Neuronal stem cell (in vitro differentiated cells): ENCODE results near the gene GRIK4.

Experiments used
- DNase-seq: peaks from one replicate; pipeline ENCODE4 v3.0.0-alpha.2; 2013; ENCODE audit warnings: low spot score
- H2AFZ ChIP-seq: one replicate; pipeline ENCODE4 v1.6.1; 2013; ENCODE audit warnings: mild to moderate bottlenecking, low read length, inconsistent platforms
- H2AK5ac ChIP-seq: 2 replicates; pipeline ENCODE4 v1.6.1; 2013; ENCODE audit warnings: low read depth, mild to moderate bottlenecking, inconsistent platforms, low read length, moderate library complexity, mixed read lengths
- H2BK120ac ChIP-seq: 2 replicates; pipeline ENCODE4 v1.6.1; 2013; ENCODE audit warnings: low read depth, mild to moderate bottlenecking, inconsistent platforms, low read length, moderate library complexity, mixed read lengths
- H2BK12ac ChIP-seq: one replicate; pipeline ENCODE4 v1.6.1; 2013; ENCODE audit warnings: low read length, inconsistent platforms
- H2BK15ac ChIP-seq: 2 replicates; pipeline ENCODE4 v1.6.1; 2013; ENCODE audit warnings: mild to moderate bottlenecking, low read length, inconsistent platforms, mixed read lengths
- H2BK5ac ChIP-seq: one replicate; pipeline ENCODE4 v1.6.1; 2013; ENCODE audit warnings: inconsistent platforms, mild to moderate bottlenecking, low read length, moderate library complexity
- H3K14ac ChIP-seq: one replicate; pipeline ENCODE4 v1.6.1; 2013; ENCODE audit warnings: low read length, inconsistent platforms
- H3K18ac ChIP-seq: 2 replicates; pipeline ENCODE4 v1.6.1; 2013; ENCODE audit warnings: low read length, inconsistent platforms
- H3K23ac ChIP-seq: 2 replicates; pipeline ENCODE4 v1.6.1; 2013; ENCODE audit warnings: low read depth, mild to moderate bottlenecking, mixed read lengths, low read length, inconsistent platforms; ENCODE audit not compliant: poor library complexity
- H3K27ac ChIP-seq: replicated peaks from 3 replicates; pipeline ENCODE4 v1.5.1; 2013; ENCODE audit warnings: low read length, inconsistent platforms
- H3K27me3 ChIP-seq, 3 experiments: 2 replicates each; pipeline ENCODE4 v1.6.1; 2013; ENCODE audit warnings: low read length in 3 of 3, mild to moderate bottlenecking in 2 of 3, inconsistent platforms in 1 of 3, low read depth in 1 of 3, mixed read lengths in 1 of 3, moderate library complexity in 1 of 3; ENCODE audit not compliant: control insufficient read depth in 3 of 3, insufficient read depth in 3 of 3
- H3K36me3 ChIP-seq, 2 donors: replicated peaks in 1 of 2; 2 replicates each; pipeline ENCODE4 v1.6.1; 2013; ENCODE audit warnings: low read length in 2 of 2; ENCODE audit not compliant: control insufficient read depth in 2 of 2, insufficient read depth in 2 of 2
- H3K4ac ChIP-seq: 2 replicates; pipeline ENCODE4 v1.6.1; 2013; ENCODE audit warnings: inconsistent platforms, mild to moderate bottlenecking, low read length, moderate library complexity
- H3K4me1 ChIP-seq, 2 donors: 1 replicate in 1 of 2; 2 replicates in 1 of 2; pipeline ENCODE4 v1.6.1; 2013; ENCODE audit warnings: low read length in 2 of 2, low read depth in 1 of 2; ENCODE audit not compliant: control insufficient read depth in 2 of 2, insufficient read depth in 1 of 2
- H3K4me2 ChIP-seq: one replicate; pipeline ENCODE4 v1.6.1; 2013; ENCODE audit warnings: mild to moderate bottlenecking, low read length, inconsistent platforms; ENCODE audit not compliant: insufficient read depth, poor library complexity, severe bottlenecking
- H3K4me3 ChIP-seq, 2 donors: 2 replicates each; pipeline ENCODE4 v1.5.1; 2013; ENCODE audit warnings: low read length in 2 of 2, mild to moderate bottlenecking in 2 of 2, inconsistent platforms in 1 of 2, moderate library complexity in 1 of 2
- H3K79me1 ChIP-seq: one replicate; pipeline ENCODE4 v1.6.1; 2013; ENCODE audit warnings: low read depth, mild to moderate bottlenecking, inconsistent platforms, low read length, moderate library complexity
- H3K9ac ChIP-seq: one replicate; pipeline ENCODE4 v1.6.1; 2013; ENCODE audit warnings: mild to moderate bottlenecking, low read depth, low read length, inconsistent platforms; ENCODE audit not compliant: poor library complexity
- H3K9me3 ChIP-seq, 2 donors: replicated peaks in 1 of 2; 2 replicates each; pipeline versions ENCODE3 to v1.6.1; 2013; ENCODE audit warnings: low read length in 2 of 2, mild to moderate bottlenecking in 2 of 2, inconsistent platforms in 1 of 2, low read depth in 1 of 2, mixed read lengths in 1 of 2, moderate library complexity in 1 of 2; ENCODE audit not compliant: control insufficient read depth in 2 of 2, insufficient read depth in 1 of 2
- H4K8ac ChIP-seq: one replicate; pipeline ENCODE4 v1.6.1; 2013; ENCODE audit warnings: low read depth, mild to moderate bottlenecking, inconsistent platforms, low read length, moderate library complexity
- H4K91ac ChIP-seq: one replicate; pipeline ENCODE4 v1.6.1; 2013; ENCODE audit warnings: low read length, low read depth, mild to moderate bottlenecking, inconsistent platforms; ENCODE audit not compliant: poor library complexity
- WGBS, 2 donors: extraction: QIAGEN DNeasy Blood & Tissue Kit; methylation state at CpG; one replicate each; pipeline ENCODE4 v1.1.7; 2013; ENCODE audit warnings: missing lambda C conversion rate in 2 of 2, mixed read lengths in 1 of 2; ENCODE audit not compliant: insufficient read length in 2 of 2, insufficient replicate concordance in 1 of 2; ENCODE audit errors: extremely low coverage in 2 of 2; 5-methylcytosine and 5-hydroxymethylcytosine counted together

Gene GRIK4

GRCh38 chr11:120974965-120975364 is 463.4 kb downstream of the GRIK4 start:
- no peak overlapping the region for H3K18ac ChIP-seq
- no peaks in the 10 kb centered on the region for H3K79me1 ChIP-seq
- no peaks in the 10 kb centered on the region for H3K9me3 ChIP-seq
- H3K27me3 ChIP-seq: no peaks in the 10 kb centered on the region
- H3K4me1 ChIP-seq: no peaks in the 10 kb centered on the region
- H4K8ac ChIP-seq: no peak overlapping the region
- no peak overlapping the region for H3K4me3 ChIP-seq
- no peak overlapping the region for H3K23ac ChIP-seq
- no peak overlapping the region for H3K9ac ChIP-seq
- no peak overlapping the region for H3K14ac ChIP-seq
- H2BK12ac ChIP-seq: no peak overlapping the region
- no peak overlapping the region for H4K91ac ChIP-seq
- no peak overlapping the region for H3K4ac ChIP-seq
- no peak overlapping the region for H2AFZ ChIP-seq
- no peak for DNase-seq
- no peak overlapping the region for H3K27ac ChIP-seq
- H2BK15ac ChIP-seq: no peak overlapping the region
- no peak overlapping the region for H3K4me2 ChIP-seq
- no peak overlapping the region for H2BK5ac ChIP-seq
- H3K36me3 ChIP-seq: no peaks in the 10 kb centered on the region
- H2BK120ac ChIP-seq: no peak overlapping the region
- no CpG with 5 or more reads among the region's 4 CpGs for WGBS, 2 donors
- H2AK5ac ChIP-seq: no peak overlapping the region

DNA sequence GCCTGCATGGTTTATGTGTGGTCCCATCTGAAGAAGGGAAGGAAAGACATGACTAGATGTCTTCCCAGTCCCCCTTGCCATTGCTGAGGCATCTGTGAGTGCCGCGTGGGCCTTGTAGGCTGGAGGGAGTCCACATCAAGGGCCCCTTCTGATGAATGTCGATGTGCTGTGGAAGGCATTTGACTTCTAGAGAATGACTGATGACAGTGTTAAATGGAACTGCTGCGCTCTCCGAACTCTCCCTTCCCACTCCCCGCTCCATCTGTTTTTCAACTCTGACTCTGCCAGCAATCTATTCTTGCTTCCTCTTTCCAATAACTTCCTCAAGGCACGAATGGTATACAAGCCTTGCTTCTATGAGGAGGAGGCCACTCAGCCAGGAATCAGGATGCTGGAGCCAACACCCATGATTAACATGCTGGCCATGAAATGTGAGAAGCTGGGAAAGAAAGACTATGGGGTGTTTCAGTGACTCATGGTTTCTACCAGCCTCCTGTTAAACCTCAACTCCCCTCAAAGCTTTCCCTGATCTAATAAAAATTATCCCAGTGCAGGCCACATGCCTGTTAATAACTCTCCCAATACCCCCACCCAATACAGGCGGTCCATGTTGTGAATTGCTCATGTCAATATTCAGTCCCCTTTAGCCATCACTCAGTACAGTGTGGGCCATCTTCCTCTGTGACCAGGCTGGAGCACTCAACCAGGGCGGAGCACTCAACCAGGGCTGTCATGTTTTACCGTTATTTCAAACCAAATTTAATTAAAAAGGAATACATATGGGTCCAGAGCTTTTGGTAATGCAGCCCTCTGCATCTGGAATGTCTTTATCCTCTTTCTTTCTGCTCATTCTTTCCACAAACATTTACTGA is 466.0 kb downstream of the GRIK4 start:
- H3K4me3 ChIP-seq: no peak overlapping the region

DNA sequence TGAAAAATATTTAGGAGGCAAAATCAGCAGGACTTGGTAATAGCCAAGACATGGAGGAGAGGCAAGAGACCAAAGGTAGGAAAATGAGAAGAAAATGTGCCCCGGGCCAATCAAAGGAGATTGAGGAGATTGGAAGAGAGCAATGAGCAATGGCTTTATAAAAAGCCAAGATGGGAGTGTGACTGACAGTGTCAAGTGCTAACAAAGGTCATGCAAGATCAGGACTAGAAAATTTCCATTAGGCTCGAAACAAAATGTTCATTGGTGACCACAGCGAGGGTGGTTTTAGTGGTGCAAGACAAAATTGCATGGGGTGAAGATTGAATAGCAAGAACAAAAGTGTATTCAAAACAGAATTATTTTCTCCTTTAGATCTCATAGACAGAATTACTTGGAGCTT is 467.2 kb downstream of the GRIK4 start:
- Histone ChIP-seq H2BK15ac (no peak overlapping the region), H3K4me1 (no peaks in the 10 kb centered on the region), H3K14ac (no peak overlapping the region), H3K36me3 (no peaks in the 10 kb centered on the region), H2BK5ac (no peak overlapping the region), H3K4me2 (no peak overlapping the region), H4K8ac (no peak overlapping the region), H3K23ac (no peak overlapping the region), H4K91ac (no peak overlapping the region), H3K9ac (no peak overlapping the region), H2BK12ac (no peak overlapping the region), H3K27ac (no peak overlapping the region), H2AK5ac (no peak overlapping the region), H2AFZ (no peak overlapping the region), H3K9me3 (no peaks in the 10 kb centered on the region), H3K27me3 (peaks cover 0 to 6% (median 0%) of the 10 kb centered on the region in 3 experiments), H3K18ac (no peak overlapping the region), H3K4ac (no peak overlapping the region), H3K4me3 (no peak overlapping the region), H3K79me1 (no peaks in the 10 kb centered on the region), H2BK120ac (no peak overlapping the region)
- no peak for DNase-seq
- no CpG with 5 or more reads among the region's 3 CpGs for whole genome bisulfite sequencing, 2 donors

More for the DNA sequence above, 466.0 kb downstream of the GRIK4 start:
- Histone ChIP-seq H3K14ac (no peak overlapping the region), H2AK5ac (no peak overlapping the region), H3K23ac (no peak overlapping the region), H3K27me3 (no peaks in the 10 kb centered on the region), H2BK12ac (no peak overlapping the region), H4K91ac (no peak overlapping the region), H3K79me1 (no peaks in the 10 kb centered on the region), H3K36me3 (no peaks in the 10 kb centered on the region), H4K8ac (no peak overlapping the region), H3K27ac (no peak overlapping the region), H2BK5ac (no peak overlapping the region), H3K18ac (no peak overlapping the region), H2AFZ (no peak overlapping the region), H3K4me1 (no peaks in the 10 kb centered on the region), H2BK15ac (no peak overlapping the region), H3K9me3 (no peaks in the 10 kb centered on the region), H3K4me2 (no peak overlapping the region), H3K9ac (no peak overlapping the region), H2BK120ac (no peak overlapping the region), H3K4ac (no peak overlapping the region)
- no peak for DNase-seq
- no CpG with 5 or more reads among the region's 10 CpGs for WGBS, 2 donors

GRCh38 chr11:120985718-120986569 is 474.4 kb downstream of the GRIK4 start:
- peak overlapping the region; percentile 82 for H3K4me2 ChIP-seq
- no peak overlapping the region for H2BK5ac ChIP-seq
- peak overlapping the region; percentile 97 for H2AFZ ChIP-seq
- no peaks in the 10 kb centered on the region for H3K36me3 ChIP-seq
- H3K27me3 ChIP-seq: peaks cover 0 to 53% (median 7%) of the 10 kb centered on the region in 3 experiments
- no peak overlapping the region for H3K4ac ChIP-seq
- H3K9ac ChIP-seq: peak overlapping the region; percentile 63
- no peaks in the 10 kb centered on the region for H3K9me3 ChIP-seq
- H3K4me3 ChIP-seq: peak overlapping the region; percentile 44 to 87
- no peak overlapping the region for H4K8ac ChIP-seq
- H4K91ac ChIP-seq: no peak overlapping the region
- no peak overlapping the region for H2BK12ac ChIP-seq
- no peak overlapping the region for H2AK5ac ChIP-seq
- peaks cover 6 to 7% of the 10 kb centered on the region in 2 donors for H3K4me1 ChIP-seq
- WGBS, 2 donors: no CpG with 5 or more reads among the region's 72 CpGs
- H3K79me1 ChIP-seq: no peaks in the 10 kb centered on the region
- H3K14ac ChIP-seq: no peak overlapping the region
- H3K27ac ChIP-seq: no peak overlapping the region
- no peak overlapping the region for H2BK15ac ChIP-seq
- peak overlapping the region; percentile 8 for H2BK120ac ChIP-seq
- peak overlapping the region; percentile 72 for H3K18ac ChIP-seq
- H3K23ac ChIP-seq: no peak overlapping the region
- peak; percentile 63 for DNase-seq
